ENCODE measurements around the gene NKX2-3. TPM values are rescaled to one million over a fixed set of nuclear protein-coding genes. Genes with fewer than 3 reads are reported as not detected.

Gene NKX2-3
- total and polyA plus RNA-seq, 2 experiments from 2014 or later: 0.17 TPM; not detected in 1

- H2AFZ ChIP-seq: no peak overlapping the region
- no peak overlapping the region for H3K27ac ChIP-seq
- TF ChIP-seq EZH2 (IDR thresholded peaks at IDR 0.05; ENCODE audit: borderline replicate concordance): no peak
- TF ChIP-seq EZH2phosphoT487 (IDR thresholded peaks at IDR 0.05; ENCODE audit: low read depth, severe bottlenecking, unreplicated experiment): no peak
- TF ChIP-seq CTCF (IDR thresholded peaks at IDR 0.05; ENCODE audit: poor library complexity): no peak
- DNase-seq (ENCODE audit: low spot score): no peak
- H3K27me3 ChIP-seq: no peaks in the 10 kb centered on the region
- WGBS (ENCODE audit: low lambda C conversion rate, missing lambda C conversion rate): 76% methylated on average over 6 of the region's 6 CpGs
- no peaks in the 10 kb centered on the region for H3K79me2 ChIP-seq
- H3K36me3 ChIP-seq (replicated peaks; ENCODE audit: insufficient read depth, low read depth): no peaks in the 10 kb centered on the region
- no peaks in the 10 kb centered on the region for H3K9me2 ChIP-seq (replicated peaks; ENCODE audit: insufficient read depth)
- H3K4me2 ChIP-seq: no peak overlapping the region
- no peaks in the 10 kb centered on the region for H3K4me1 ChIP-seq (ENCODE audit: insufficient read depth)
- no peaks in the 10 kb centered on the region for H3K9me3 ChIP-seq (ENCODE audit: low read depth)
- no peaks in the 10 kb centered on the region for H4K20me1 ChIP-seq (ENCODE audit: insufficient read depth, poor library complexity, severe bottlenecking)
- H3K4me3 ChIP-seq: no peak overlapping the region
Measured at GRCh38 chr10:99582255-99582770, 49.6 kb downstream of the NKX2-3 start.

- Histone ChIP-seq H3K36me3 (replicated peaks; ENCODE audit: insufficient read depth, low read depth) (no peaks in the 10 kb centered on the region), H3K9me3 (ENCODE audit: low read depth) (no peaks in the 10 kb centered on the region), H3K79me2 (no peaks in the 10 kb centered on the region), H4K20me1 (ENCODE audit: insufficient read depth, poor library complexity, severe bottlenecking) (no peaks in the 10 kb centered on the region), H3K4me3 (no peak overlapping the region), H3K27ac (no peak overlapping the region), H2AFZ (no peak overlapping the region), H3K4me1 (ENCODE audit: insufficient read depth) (no peaks in the 10 kb centered on the region), H3K27me3 (no peaks in the 10 kb centered on the region), H3K4me2 (no peak overlapping the region), H3K9me2 (replicated peaks; ENCODE audit: insufficient read depth) (no peaks in the 10 kb centered on the region)
- WGBS (ENCODE audit: low lambda C conversion rate, missing lambda C conversion rate): 74% methylated on average over 6 of the region's 8 CpGs
- no peak for DNase-seq (ENCODE audit: low spot score)
- no peak for TF ChIP-seq EZH2phosphoT487 (IDR thresholded peaks at IDR 0.05; ENCODE audit: low read depth, severe bottlenecking, unreplicated experiment)
- no peak for TF ChIP-seq CTCF (IDR thresholded peaks at IDR 0.05; ENCODE audit: poor library complexity)
- no peak for TF ChIP-seq EZH2 (IDR thresholded peaks at IDR 0.05; ENCODE audit: borderline replicate concordance)
Measured at GRCh38 chr10:99583687-99584086, 50.9 kb downstream of the NKX2-3 start.

Other genes starting within 250 kb of the NKX2-3 start
- gene CNNM1, start 203.6 kb upstream of the NKX2-3 start, total RNA-seq: 3.8 and 4.8 TPM in 2 replicates
- gene CNNM1, start 203.6 kb upstream of the NKX2-3 start, polyA plus RNA-seq: 2.2 and 2.5 TPM in 2 replicates
- 51.1 and 59.0 TPM in 2 replicates for gene GOT1, start 102.3 kb upstream of the NKX2-3 start, total RNA-seq
- gene GOT1, start 102.3 kb upstream of the NKX2-3 start, polyA plus RNA-seq: 53.1 and 60.8 TPM in 2 replicates
- 15.8 and 23.8 TPM in 2 replicates for gene SLC25A28, start 87.5 kb downstream of the NKX2-3 start, total RNA-seq
- gene SLC25A28, start 87.5 kb downstream of the NKX2-3 start, polyA plus RNA-seq: 33.7 and 38.0 TPM in 2 replicates
- gene ENTPD7, start 126.6 kb downstream of the NKX2-3 start, total RNA-seq: 51.6 and 53.3 TPM in 2 replicates
- gene ENTPD7, start 126.6 kb downstream of the NKX2-3 start, polyA plus RNA-seq: 10.0 and 18.6 TPM in 2 replicates
- gene COX15, start 199.2 kb downstream of the NKX2-3 start, total RNA-seq: 30.5 and 42.0 TPM in 2 replicates
- gene COX15, start 199.2 kb downstream of the NKX2-3 start, polyA plus RNA-seq: 26.8 and 28.5 TPM in 2 replicates
- 21.6 and 33.8 TPM in 2 replicates for gene CUTC, start 199.3 kb downstream of the NKX2-3 start, total RNA-seq
- gene CUTC, start 199.3 kb downstream of the NKX2-3 start, polyA plus RNA-seq: 26.3 and 29.4 TPM in 2 replicates
- gene ABCC2, start 249.7 kb downstream of the NKX2-3 start, total RNA-seq: 56.7 and 63.1 TPM in 2 replicates
- 27.4 and 29.7 TPM in 2 replicates for gene ABCC2, start 249.7 kb downstream of the NKX2-3 start, polyA plus RNA-seq